Spinal cord (tissue), 10 donors: ENCODE results near the gene ADAMTS12. TPM values are rescaled to one million over a fixed set of nuclear protein-coding genes. Genes with fewer than 3 reads are reported as not detected.

Experiments
- DNase-seq, 6 donors: peaks; one replicate each; pipeline versions ENCODE4 v3.0.0 to v3.0.0-alpha.2; 2013 to 2015; ENCODE audit warnings: low spot score in 6 of 6, low read depth in 4 of 6
- H3K27ac ChIP-seq: one replicate; pipeline ENCODE4 v1.5.1; 2013; ENCODE audit warnings: low read depth, low read length, control low read depth
- H3K27me3 ChIP-seq: one replicate; pipeline ENCODE4 v1.6.1; 2013; ENCODE audit warnings: low read length; ENCODE audit not compliant: control insufficient read depth, insufficient read depth
- H3K36me3 ChIP-seq: one replicate; pipeline ENCODE4 v1.6.1; 2013; ENCODE audit warnings: low read length; ENCODE audit not compliant: control insufficient read depth, insufficient read depth
- H3K4me1 ChIP-seq: one replicate; pipeline ENCODE4 v1.6.1; 2013; ENCODE audit warnings: low read length; ENCODE audit not compliant: control insufficient read depth, insufficient read depth
- H3K4me3 ChIP-seq: one replicate; pipeline ENCODE4 v1.5.1; 2013; ENCODE audit warnings: low read depth, low read length, control low read depth
- H3K9me3 ChIP-seq: one replicate; pipeline ENCODE4 v1.6.1; 2013; ENCODE audit warnings: low read length; ENCODE audit not compliant: control insufficient read depth, insufficient read depth
- WGBS: methylation state at CpG from one replicate; pipeline ENCODE4 v1.1.5; 2013; ENCODE audit warnings: missing lambda C conversion rate; ENCODE audit not compliant: insufficient coverage; 5-methylcytosine and 5-hydroxymethylcytosine counted together
- polyA plus RNA-seq, 2 donors: library from polyadenylated mRNA; unstranded; fragments of 120-200 nt; gene quantifications; one replicate each; pipeline ENCODE4 v1.2.1, GENCODE V29; 2013; ENCODE audit not compliant: insufficient read length in 2 of 2
- small RNA-seq: library from RNA; depleted of rRNA; stranded (forward); fragments of <200 nt; gene quantifications from one replicate; pipeline ENCODE3, GENCODE V24; 2014; ENCODE audit warnings: low replicate concordance
- total RNA-seq, 2 donors: library from RNA; depleted of rRNA in 1 of 2; stranded (reverse); fragments of 120-200 nt in 1 of 2; fragments of >200 nt in 1 of 2; gene quantifications; one replicate each; pipeline versions ENCODE4 v1.2.3 to v1.2.4, GENCODE V29; 2013 to 2014
- donor health status: healthy.

Gene ADAMTS12
- total and polyA plus RNA-seq, 4 donors: 8.1 to 44.5 (median 13.5) TPM

GRCh38 chr5:33482335-33482734 is 409.5 kb downstream of the ADAMTS12 start:
- WGBS: 64% methylated on average over 7 of the region's 7 CpGs
- no peak overlapping the region for H3K27ac ChIP-seq
- no peaks in the 10 kb centered on the region for H3K9me3 ChIP-seq
- H3K36me3 ChIP-seq: no peaks in the 10 kb centered on the region
- DNase-seq: peak in 1 of 6 donors; percentile 33
- H3K4me1 ChIP-seq: no peaks in the 10 kb centered on the region
- no peaks in the 10 kb centered on the region for H3K27me3 ChIP-seq
- no peak overlapping the region for H3K4me3 ChIP-seq

DNA sequence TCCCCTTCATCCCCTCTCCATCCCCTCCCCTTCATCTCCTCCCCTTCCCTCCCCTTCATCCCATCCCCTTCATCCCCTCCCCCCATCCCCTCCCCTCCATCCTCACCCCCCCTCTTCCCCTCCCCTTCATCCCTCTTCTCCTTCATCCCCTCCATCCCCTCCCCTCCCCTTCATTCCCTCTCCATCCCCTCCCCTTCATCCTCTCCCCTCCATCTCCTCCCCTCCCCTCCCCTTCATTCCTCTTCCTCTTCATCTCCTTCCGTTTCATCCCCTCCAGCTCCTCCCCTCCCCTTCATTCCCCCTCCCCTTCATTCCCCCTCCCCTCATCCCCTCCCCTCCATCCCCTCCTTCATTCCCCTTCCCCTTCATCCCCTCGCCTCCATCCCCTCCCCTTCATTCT is 410.9 kb downstream of the ADAMTS12 start:
- WGBS: no CpG with 5 or more reads among the region's 2 CpGs
- Histone ChIP-seq H3K36me3 (peaks cover 3% of the 10 kb centered on the region), H3K4me1 (no peaks in the 10 kb centered on the region), H3K27me3 (no peaks in the 10 kb centered on the region), H3K4me3 (no peak overlapping the region), H3K27ac (no peak overlapping the region), H3K9me3 (no peaks in the 10 kb centered on the region)
- no peak for DNase-seq

GRCh38 chr5:33479311-33479710 is 412.5 kb downstream of the ADAMTS12 start:
- 100% methylated on average over 2 of the region's 3 CpGs for WGBS
- Histone ChIP-seq H3K27ac (no peak overlapping the region), H3K4me1 (no peaks in the 10 kb centered on the region), H3K27me3 (no peaks in the 10 kb centered on the region), H3K4me3 (no peak overlapping the region), H3K9me3 (no peaks in the 10 kb centered on the region), H3K36me3 (peaks cover 3% of the 10 kb centered on the region)
- no peak for DNase-seq

- peaks cover 7% of the 10 kb centered on the region for H3K36me3 ChIP-seq
- no CpG with 5 or more reads among the region's 2 CpGs for WGBS
- DNase-seq: no peak
- H3K9me3 ChIP-seq: no peaks in the 10 kb centered on the region
- no peak overlapping the region for H3K4me3 ChIP-seq
- H3K27ac ChIP-seq: no peak overlapping the region
- H3K27me3 ChIP-seq: no peaks in the 10 kb centered on the region
- H3K4me1 ChIP-seq: no peaks in the 10 kb centered on the region
Observed at GRCh38 chr5:33477816-33478215, 414.0 kb downstream of the ADAMTS12 start.

DNA sequence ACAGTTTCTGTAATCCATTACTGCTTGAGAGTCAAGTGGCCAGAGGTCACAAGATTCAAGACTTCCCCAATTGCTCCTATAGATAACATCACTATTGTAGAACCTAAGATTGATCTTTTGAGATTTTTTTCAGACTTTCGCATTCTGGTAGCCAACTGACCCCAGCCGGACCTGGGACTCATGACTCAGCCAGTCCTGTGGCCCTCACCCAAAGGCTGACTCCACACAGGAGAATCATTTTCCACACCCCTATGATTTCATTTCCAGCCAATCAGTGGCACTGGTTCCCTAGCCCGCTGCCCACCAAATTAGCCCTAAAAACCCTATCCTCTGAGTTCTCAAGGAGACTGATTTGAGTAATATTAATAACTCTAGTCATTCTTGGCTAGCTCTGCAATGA is 414.8 kb downstream of the ADAMTS12 start:
- WGBS: 96% methylated on average over 2 of the region's 3 CpGs

DNA sequence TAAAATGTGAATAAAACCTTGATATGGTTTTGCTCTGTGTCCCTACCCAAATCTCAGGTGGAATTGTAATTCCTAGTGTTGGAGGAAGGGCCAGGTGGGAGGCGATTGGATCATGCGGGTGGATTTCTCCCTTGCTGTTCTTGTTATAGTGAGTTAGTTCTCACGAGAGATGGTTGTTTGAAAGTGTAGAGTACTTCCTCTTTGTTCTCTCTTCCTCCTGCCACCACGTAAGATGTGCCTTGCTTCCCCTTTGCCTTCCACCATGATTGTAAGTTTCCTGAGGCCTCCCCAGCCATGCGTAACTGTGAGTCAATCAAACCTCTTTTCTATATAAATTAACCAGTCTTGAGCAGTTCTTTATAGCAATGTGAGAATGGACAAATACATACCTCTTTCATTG is 416.1 kb downstream of the ADAMTS12 start:
- no peaks in the 10 kb centered on the region for H3K9me3 ChIP-seq
- DNase-seq: no peak
- no CpG with 5 or more reads among the region's 5 CpGs for WGBS

More for the DNA sequence above, 414.8 kb downstream of the ADAMTS12 start:
- Histone ChIP-seq H3K27me3 (no peaks in the 10 kb centered on the region), H3K9me3 (no peaks in the 10 kb centered on the region), H3K27ac (no peak overlapping the region), H3K4me1 (no peaks in the 10 kb centered on the region), H3K4me3 (no peak overlapping the region), H3K36me3 (peaks cover 9% of the 10 kb centered on the region)
- no peak for DNase-seq

DNA sequence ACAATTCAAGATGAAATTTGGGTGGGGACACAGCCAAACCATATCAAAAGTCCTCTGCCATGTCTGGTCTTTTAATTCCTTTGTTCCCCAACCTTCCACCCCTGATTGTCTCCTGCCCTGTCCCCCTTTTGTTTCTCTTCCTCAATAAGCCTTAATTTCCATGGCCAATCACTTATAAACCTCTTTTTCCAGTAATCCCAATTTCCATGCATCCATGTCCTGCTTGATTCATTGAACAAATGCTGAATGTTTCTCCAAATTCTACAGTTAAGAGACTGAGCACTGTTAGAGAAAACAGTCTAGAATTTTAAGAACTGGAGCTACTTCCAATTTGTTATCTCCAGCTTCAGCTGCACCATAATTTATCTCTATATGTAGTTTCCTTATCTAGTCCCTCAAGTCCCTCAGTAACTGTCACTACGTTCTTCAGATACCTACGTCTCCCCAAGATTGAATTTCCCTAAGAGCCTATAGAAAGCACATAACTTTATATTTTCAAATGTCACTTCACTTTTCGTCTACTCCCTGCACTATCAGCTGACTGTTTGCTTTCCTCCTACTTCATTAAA is 416.8 kb downstream of the ADAMTS12 start:
- H3K9me3 ChIP-seq: no peaks in the 10 kb centered on the region
- no peak overlapping the region for H3K4me3 ChIP-seq
- no peaks in the 10 kb centered on the region for H3K4me1 ChIP-seq
- no peak overlapping the region for H3K27ac ChIP-seq
- 95% methylated on average over 3 of the region's 3 CpGs for WGBS
- DNase-seq: no peak
- H3K36me3 ChIP-seq: peaks cover 25% of the 10 kb centered on the region
- no peaks in the 10 kb centered on the region for H3K27me3 ChIP-seq

More for the DNA sequence above, 416.1 kb downstream of the ADAMTS12 start:
- Histone ChIP-seq H3K36me3 (peaks cover 19% of the 10 kb centered on the region), H3K4me1 (no peaks in the 10 kb centered on the region), H3K27me3 (no peaks in the 10 kb centered on the region), H3K4me3 (no peak overlapping the region), H3K27ac (no peak overlapping the region)

DNA sequence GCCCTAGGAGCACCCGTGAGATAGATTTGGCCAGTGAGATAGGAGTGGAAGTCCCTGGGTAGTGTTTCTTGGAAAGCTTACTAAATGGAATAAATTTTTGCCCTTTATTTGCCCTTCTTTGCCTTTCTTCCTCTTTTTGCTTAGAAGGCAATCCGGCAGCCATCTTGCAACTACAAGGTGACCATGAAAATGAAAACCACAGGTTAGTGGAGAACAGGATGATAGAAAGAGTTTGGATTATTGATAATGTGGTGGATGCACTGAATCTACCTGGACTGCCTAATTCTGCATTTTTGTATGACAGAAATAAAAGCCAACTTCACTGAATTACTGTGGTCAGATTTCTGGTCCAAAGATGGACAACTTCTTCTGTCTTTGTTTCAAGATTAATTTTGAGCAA is 417.8 kb downstream of the ADAMTS12 start:
- Histone ChIP-seq H3K4me1 (no peaks in the 10 kb centered on the region), H3K27me3 (no peaks in the 10 kb centered on the region), H3K4me3 (no peak overlapping the region), H3K36me3 (peaks cover 32% of the 10 kb centered on the region), H3K9me3 (no peaks in the 10 kb centered on the region), H3K27ac (no peak overlapping the region)
- no CpG with 5 or more reads among the region's 2 CpGs for WGBS
- DNase-seq: no peak

Small RNAs within 50 kb of the gene (small RNA-seq; reads per million reads assigned to genes)
- gene RNU6-923P: not detected

Other genes starting within 250 kb of the ADAMTS12 start
- gene RXFP3, start 44.4 kb upstream of the ADAMTS12 start, total RNA-seq: under 1 TPM; 0.28 to 0.89 TPM
- under 1 TPM; 0.54 to 0.59 TPM for gene RXFP3, start 44.4 kb upstream of the ADAMTS12 start, polyA plus RNA-seq
- gene SLC45A2, start 92.7 kb upstream of the ADAMTS12 start, total RNA-seq: under 1 TPM; 0.39 to 0.40 TPM
- gene SLC45A2, start 92.7 kb upstream of the ADAMTS12 start, polyA plus RNA-seq: under 1 TPM; 0.46 to 0.56 TPM
- gene AMACR, start 116.1 kb upstream of the ADAMTS12 start, total RNA-seq: 10 to 100 TPM; 13.4 to 18.6 TPM
- gene AMACR, start 116.1 kb upstream of the ADAMTS12 start, polyA plus RNA-seq: 10 to 100 TPM; 15.7 to 21.8 TPM
- 10 to 100 TPM; 49.8 to 52.4 TPM for gene C1QTNF3, start 151.2 kb upstream of the ADAMTS12 start, total RNA-seq
- gene C1QTNF3, start 151.2 kb upstream of the ADAMTS12 start, polyA plus RNA-seq: 10 to 100 TPM; 30.3 to 31.6 TPM